Heart right ventricle (tissue), 16 donors: ENCODE results near the gene IGF2BP2. TPM values are rescaled to one million over a fixed set of nuclear protein-coding genes. Genes with fewer than 3 reads are reported as not detected.

Experiments
- ATAC-seq, 8 donors: fragments of 200-7000 bp; cut with Tn5 transposase; one replicate each; pipeline ENCODE4 v1.9.1; 2020; ENCODE audit warnings: mild to moderate bottlenecking in 8 of 8, moderate library complexity in 8 of 8, moderate number of reproducible peaks in 1 of 8
- DNase-seq, 2 donors: peaks; one replicate each; pipeline ENCODE4 v3.0.0-alpha.2; 2020
- H3K27ac ChIP-seq, 10 donors: fragments of 200-600 bp; sonication (generic) in 2 of 10; one replicate each; pipeline versions ENCODE4 v1.5.0 to v1.8.0; 2020 to 2022; ENCODE audit warnings: mild to moderate bottlenecking in 3 of 10
- H3K27me3 ChIP-seq, 7 donors: fragments of 200-600 bp; one replicate each; pipeline ENCODE4 v1.8.0; 2021 to 2022; ENCODE audit warnings: mild to moderate bottlenecking in 2 of 7
- H3K36me3 ChIP-seq, 9 donors: fragments of 200-600 bp; sonication (generic) in 1 of 9; one replicate each; pipeline versions ENCODE4 v1.5.0 to v1.8.0; 2020 to 2022; ENCODE audit warnings: mild to moderate bottlenecking in 2 of 9
- H3K4me1 ChIP-seq, 9 donors: fragments of 200-600 bp; sonication (generic) in 1 of 9; one replicate each; pipeline versions ENCODE4 v1.5.0 to v1.8.0; 2020 to 2022; ENCODE audit warnings: mild to moderate bottlenecking in 4 of 9
- H3K4me3 ChIP-seq, 10 donors: fragments of 200-600 bp; sonication (generic) in 2 of 10; one replicate each; pipeline versions ENCODE4 v1.5.0 to v1.8.0; 2020 to 2022; ENCODE audit warnings: mild to moderate bottlenecking in 7 of 10, moderate library complexity in 2 of 10
- H3K9me3 ChIP-seq, 11 donors: fragments of 200-600 bp in 10 of 11; sonication (generic) in 2 of 11; one replicate each; pipeline versions ENCODE4 v1.5.0 to v1.8.0; 2013 to 2022; ENCODE audit warnings: mild to moderate bottlenecking in 2 of 11, control low read depth in 1 of 11, moderate library complexity in 1 of 11
- WGBS, 2 donors: extraction: QIAGEN DNeasy Blood & Tissue Kit; methylation state at CpG; one replicate each; pipeline ENCODE4 v1.1.7; 2013; ENCODE audit warnings: inconsistent platforms in 1 of 2; 5-methylcytosine and 5-hydroxymethylcytosine counted together
- intact Hi-C, 10 donors: fragments of 100-400 bp; cut with DNase I; formaldehyde crosslinking; loops; one replicate each; pipeline versions ENCODE4 v1.11.1 to v1.14.2; 2022
- polyA plus RNA-seq, 2 donors: library from polyadenylated mRNA; stranded (reverse); fragments of 200-250 nt; gene quantifications; one replicate each; pipeline ENCODE4 v1.2.3, GENCODE V29; 2013
- total RNA-seq, 10 donors: library from RNA; stranded (reverse); fragmentation: NEBNext Ultra II Directional in 3 of 10; extraction: Animal tissue kit (Norgen Biotek cat#: 25700) in 3 of 10; gene quantifications; one replicate each; pipeline versions ENCODE4 v1.2.1 to v1.2.4, GENCODE V29; 2021 to 2023
- TF ChIP-seq, protein P1 (sequence below), 9 donors: fragments of 200-600 bp; sonication (generic) in 2 of 9; IDR thresholded peaks; one replicate each; pipeline versions ENCODE4 v1.5.0 to v1.8.0; 2021 to 2022; ENCODE audit warnings: antibody characterized with exemption in 9 of 9, mild to moderate bottlenecking in 5 of 9, moderate library complexity in 1 of 9
- donor health status: Arrhythmogenic right ventricular cardiomyopathy.
- donor health status: ischemic (EF 13 %, LVEDD 7.1; RV severe dilation, severe dysfunction).
- donor health status: healthy with polysubstance abuse.
- donor health status: DM: no; HTN: yes; CAD: no.
- donor health status: DM: no; HTN: no; CAD: no.
- donor health status: ischemic (EF 25% LVEDD 6.9; RV normal size, moderate dysfunction).
- donor health status: ischemic (EF 25% LVEDD 5.7; RV mildly dilated, moderate dysfunction).
- donor health status: healthy.
- donor health status: DM: yes; HTN: yes; CAD: no.
- donor health status: Ischemic cardiomyopathy.
- donor health status: ischemic (EF 35%, LVEDD 5.7; RV mildly dilated, moderate dysfunction).
- donor health status: nonischemic (EF 11% LVEDD 7.7; RV severe dilation, severe dysfunction).
- donor health status: DM: yes; HTN: yes; CAD: no.
- donor health status: PGD.
- donor health status: ischemic (EF 29% LVEDD 5.4; RV normal size, mild dysfunction).
- donor health status: nonischemic (EF 23%, LVEDD 6.1; RV moderate dilation, normal function).

IGF2BP2 gene
- total and polyA plus RNA-seq, 12 donors = 9.4 to 17.8 (median 15.4) TPM

DNA sequence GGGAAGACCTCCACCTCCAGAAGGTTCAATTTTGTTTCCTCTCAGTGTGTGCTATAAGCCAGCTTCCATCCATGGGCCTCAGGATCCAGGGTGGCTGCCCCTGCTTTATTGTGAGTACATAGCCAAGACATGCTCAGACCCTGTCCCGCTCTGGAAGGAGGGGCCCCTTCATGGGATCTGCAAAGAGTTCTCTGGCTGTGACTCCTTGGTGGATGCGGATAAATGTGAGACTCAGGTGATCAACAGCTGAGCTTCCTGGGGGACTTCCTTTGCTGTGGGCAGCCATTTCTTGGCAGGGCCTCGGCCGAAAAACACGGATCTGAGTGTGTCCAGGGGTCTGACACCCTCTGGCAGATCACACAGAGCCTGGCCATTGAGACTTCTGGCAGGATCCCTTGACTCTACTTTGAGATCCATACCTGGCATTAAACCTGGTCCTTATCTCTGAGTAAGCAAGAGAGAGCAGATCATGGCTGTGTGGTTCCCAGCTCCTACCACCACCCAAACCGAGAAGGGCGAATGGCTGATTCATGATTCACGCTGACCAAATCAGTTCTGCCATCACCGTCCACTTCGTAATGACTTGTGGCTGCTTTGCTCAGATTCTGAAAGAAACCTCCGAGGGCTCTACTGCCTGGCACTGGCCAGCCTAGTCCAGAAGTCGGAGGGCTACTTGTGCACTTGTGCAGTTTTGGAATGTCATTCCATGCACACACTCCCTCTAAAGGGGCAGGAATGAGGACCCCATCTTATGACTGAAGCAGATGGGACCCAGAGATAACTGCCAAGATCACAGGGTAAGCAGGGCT, 170.7 kb downstream of the IGF2BP2 start:
- TF ChIP-seq, protein P1, sequence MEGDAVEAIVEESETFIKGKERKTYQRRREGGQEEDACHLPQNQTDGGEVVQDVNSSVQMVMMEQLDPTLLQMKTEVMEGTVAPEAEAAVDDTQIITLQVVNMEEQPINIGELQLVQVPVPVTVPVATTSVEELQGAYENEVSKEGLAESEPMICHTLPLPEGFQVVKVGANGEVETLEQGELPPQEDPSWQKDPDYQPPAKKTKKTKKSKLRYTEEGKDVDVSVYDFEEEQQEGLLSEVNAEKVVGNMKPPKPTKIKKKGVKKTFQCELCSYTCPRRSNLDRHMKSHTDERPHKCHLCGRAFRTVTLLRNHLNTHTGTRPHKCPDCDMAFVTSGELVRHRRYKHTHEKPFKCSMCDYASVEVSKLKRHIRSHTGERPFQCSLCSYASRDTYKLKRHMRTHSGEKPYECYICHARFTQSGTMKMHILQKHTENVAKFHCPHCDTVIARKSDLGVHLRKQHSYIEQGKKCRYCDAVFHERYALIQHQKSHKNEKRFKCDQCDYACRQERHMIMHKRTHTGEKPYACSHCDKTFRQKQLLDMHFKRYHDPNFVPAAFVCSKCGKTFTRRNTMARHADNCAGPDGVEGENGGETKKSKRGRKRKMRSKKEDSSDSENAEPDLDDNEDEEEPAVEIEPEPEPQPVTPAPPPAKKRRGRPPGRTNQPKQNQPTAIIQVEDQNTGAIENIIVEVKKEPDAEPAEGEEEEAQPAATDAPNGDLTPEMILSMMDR (IDR thresholded peaks at IDR 0.05) = no peak
- Histone ChIP-seq H3K4me1 (peaks cover 0 to 28% (median 9%) of the 10 kb centered on the region in 9 donors), H3K27ac (no peak overlapping the region), H3K27me3 (no peaks in the 10 kb centered on the region), H3K4me3 (no peak overlapping the region), H3K36me3 (no peaks in the 10 kb centered on the region), H3K9me3 (no peaks in the 10 kb centered on the region)
- ATAC-seq = no peak
- no peak for DNase-seq
- intact Hi-C loops = no loop called here
- 94 to 95% methylated on average over 12 of the region's 12 CpGs for WGBS, 2 donors

GRCh38 chr3:185651971-185652370, 172.9 kb downstream of the IGF2BP2 start:
- H3K4me3 ChIP-seq = no peak overlapping the region
- no peak for DNase-seq
- no peaks in the 10 kb centered on the region for H3K36me3 ChIP-seq
- H3K9me3 ChIP-seq = no peaks in the 10 kb centered on the region
- no peak overlapping the region for H3K27ac ChIP-seq
- no peak for ATAC-seq
- H3K4me1 ChIP-seq = peaks cover 0 to 15% (median 9%) of the 10 kb centered on the region in 9 donors
- TF ChIP-seq, protein P1 (IDR thresholded peaks at IDR 0.05) = no peak
- intact Hi-C loops = no loop called here
- 98 to 99% methylated on average over 9 of the region's 9 CpGs for WGBS, 2 donors
- H3K27me3 ChIP-seq = no peaks in the 10 kb centered on the region

GRCh38 chr3:185649414-185649813, 175.4 kb downstream of the IGF2BP2 start:
- Histone ChIP-seq H3K9me3 (no peaks in the 10 kb centered on the region), H3K4me3 (no peak overlapping the region), H3K27me3 (no peaks in the 10 kb centered on the region), H3K4me1 (peaks cover 0 to 6% (median 0%) of the 10 kb centered on the region in 9 donors), H3K27ac (no peak overlapping the region), H3K36me3 (peaks cover 0 to 11% (median 0%) of the 10 kb centered on the region in 9 donors)
- DNase-seq = no peak
- intact Hi-C loops = no loop called here
- TF ChIP-seq, protein P1 (IDR thresholded peaks at IDR 0.05) = no peak
- no peak for ATAC-seq
- WGBS, 2 donors = 87 to 89% methylated on average over 10 of the region's 10 CpGs

DNA sequence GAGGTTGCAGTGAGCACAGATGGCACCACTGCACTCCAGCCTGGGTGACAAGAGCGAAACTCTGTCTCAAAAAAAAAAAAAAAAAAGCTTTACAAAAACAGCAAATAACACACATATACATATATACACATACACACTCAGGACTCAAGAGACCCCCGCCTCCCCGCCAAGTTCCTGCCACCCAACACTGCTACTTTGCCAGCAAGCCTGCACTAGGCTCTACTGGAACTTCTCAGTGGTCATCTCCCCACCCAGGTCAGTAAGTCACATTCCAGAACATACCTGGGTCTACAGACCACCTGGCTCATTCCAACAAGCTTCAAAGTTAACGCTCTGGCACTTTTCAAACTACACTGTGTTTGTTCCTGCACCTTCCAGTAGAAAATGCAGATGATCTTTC, 176.4 kb downstream of the IGF2BP2 start:
- no peak for DNase-seq
- H3K27me3 ChIP-seq = no peaks in the 10 kb centered on the region
- TF ChIP-seq, protein P1 (IDR thresholded peaks at IDR 0.05) = no peak
- H3K27ac ChIP-seq = no peak overlapping the region
- WGBS, 2 donors = 96 to 97% methylated on average over 4 of the region's 4 CpGs
- peaks cover 0 to 6% (median 0%) of the 10 kb centered on the region in 9 donors for H3K4me1 ChIP-seq
- no peaks in the 10 kb centered on the region for H3K9me3 ChIP-seq
- intact Hi-C loops = no loop called here
- H3K4me3 ChIP-seq = no peak overlapping the region
- H3K36me3 ChIP-seq = peaks cover 0 to 11% (median 0%) of the 10 kb centered on the region in 9 donors
- ATAC-seq = no peak
